Central memory CD8-positive, alpha-beta T cell (primary cell): ENCODE measurements around the gene SPACA5.
"Not testable (repeated sequence)": the region's sequence is repeated elsewhere in the genome, so short reads cannot be mapped to it uniquely, and the experiment has no call there.

ENCODE experiments used
- ATAC-seq: fragments of 150-1000 bp; cut with Tn5 transposase; replicated peaks from 2 replicates; pipeline ENCODE4 v1.10.0; 2022; ENCODE audit warnings: mild to moderate bottlenecking, moderate FRiP score, moderate number of reproducible peaks; ENCODE audit not compliant: poor library complexity, severe bottlenecking; ENCODE audit errors: extremely low read depth
- DNase-seq, 2 donors: peaks; one replicate each; pipeline ENCODE4 v3.0.0; 2021; ENCODE audit warnings: low spot score in 2 of 2
- H3K27ac Mint-ChIP-seq: one replicate; pipeline ENCODE4 v1.8.0; 2022; ENCODE audit warnings: low read depth, mild to moderate bottlenecking, moderate library complexity, mixed read lengths
- H3K27me3 Mint-ChIP-seq: one replicate; pipeline ENCODE4 v1.8.0; 2022; ENCODE audit warnings: mixed read lengths
- H3K36me3 Mint-ChIP-seq: one replicate; pipeline ENCODE4 v1.8.0; 2022; ENCODE audit warnings: mild to moderate bottlenecking, moderate library complexity, mixed read lengths; ENCODE audit not compliant: insufficient read depth
- H3K4me1 Mint-ChIP-seq: one replicate; pipeline ENCODE4 v1.8.0; 2022; ENCODE audit warnings: mixed read lengths
- H3K4me3 Mint-ChIP-seq: one replicate; pipeline ENCODE4 v1.8.0; 2022; ENCODE audit warnings: mild to moderate bottlenecking, moderate library complexity, mixed read lengths
- H3K9me3 Mint-ChIP-seq: one replicate; pipeline ENCODE4 v1.8.0; 2022; ENCODE audit warnings: mixed read lengths

Gene SPACA5

GRCh38 chrX:48002319-48002718 is 4.5 kb upstream of the SPACA5 start:
- H3K9me3 Mint-ChIP-seq: no peaks in the 10 kb centered on the region

DNA sequence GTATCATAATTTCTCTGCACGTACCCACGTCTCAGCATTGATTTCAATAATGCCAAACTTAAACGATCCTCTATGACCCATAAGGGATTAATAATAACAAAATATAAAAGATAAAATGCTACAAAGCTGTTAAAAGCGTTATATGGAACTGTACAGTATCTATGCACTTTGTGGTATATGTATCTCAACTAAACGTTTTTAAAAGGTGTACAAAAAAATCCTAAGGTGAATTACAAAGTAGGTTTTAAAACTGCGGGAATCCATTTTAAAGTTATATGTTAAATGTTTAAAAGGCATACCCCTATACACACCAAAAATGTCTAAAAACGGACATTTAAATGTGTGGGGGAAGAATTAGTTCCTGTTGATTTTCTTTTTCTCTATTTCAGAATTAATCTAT is 3.9 kb upstream of the SPACA5 start:
- peak overlapping the region; percentile 97 for H3K4me3 Mint-ChIP-seq
- H3K27ac Mint-ChIP-seq: peak overlapping the region; percentile 99
- H3K9me3 Mint-ChIP-seq: no peaks in the 10 kb centered on the region
- ATAC-seq (no peak), DNase-seq (no peak)
- peaks cover 12% of the 10 kb centered on the region for H3K36me3 Mint-ChIP-seq
- H3K4me1 Mint-ChIP-seq: peaks cover 10% of the 10 kb centered on the region
- no peaks in the 10 kb centered on the region for H3K27me3 Mint-ChIP-seq

More at GRCh38 chrX:48002319-48002718, 4.5 kb upstream of the SPACA5 start:
- H3K27me3 Mint-ChIP-seq: no peaks in the 10 kb centered on the region
- no peak for ATAC-seq
- no peak for DNase-seq
- peaks cover 12% of the 10 kb centered on the region for H3K36me3 Mint-ChIP-seq
- no peak overlapping the region for H3K27ac Mint-ChIP-seq
- peaks cover 10% of the 10 kb centered on the region for H3K4me1 Mint-ChIP-seq
- H3K4me3 Mint-ChIP-seq: peak overlapping the region; percentile 45

DNA sequence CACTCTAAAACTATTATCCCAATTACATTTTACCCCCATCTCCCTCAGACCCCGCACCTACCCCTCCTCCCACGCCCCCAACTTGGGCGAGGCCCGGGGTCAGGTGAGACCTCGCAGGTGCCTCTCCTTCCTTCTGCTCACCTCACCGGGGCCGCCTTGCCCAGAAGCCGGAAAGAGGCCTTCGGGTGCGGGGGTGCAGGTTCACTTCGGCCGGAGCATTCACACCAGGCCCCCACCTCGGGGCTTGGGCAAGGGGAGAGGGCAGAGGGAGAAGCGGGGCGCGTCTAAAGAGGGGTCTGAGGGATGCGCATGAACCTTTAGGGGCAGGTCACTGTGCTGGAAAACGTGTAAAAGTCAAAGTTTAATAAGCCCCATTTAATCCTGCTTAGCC is 3.4 kb upstream of the SPACA5 start:
- ATAC-seq: peak; percentile 6
- no peaks in the 10 kb centered on the region for H3K9me3 Mint-ChIP-seq
- H3K4me3 Mint-ChIP-seq: peak overlapping the region; percentile 97
- H3K27ac Mint-ChIP-seq: peak overlapping the region; percentile 99
- H3K36me3 Mint-ChIP-seq: peaks cover 12% of the 10 kb centered on the region
- H3K27me3 Mint-ChIP-seq: no peaks in the 10 kb centered on the region
- DNase-seq: no peak
- peaks cover 10% of the 10 kb centered on the region for H3K4me1 Mint-ChIP-seq

DNA sequence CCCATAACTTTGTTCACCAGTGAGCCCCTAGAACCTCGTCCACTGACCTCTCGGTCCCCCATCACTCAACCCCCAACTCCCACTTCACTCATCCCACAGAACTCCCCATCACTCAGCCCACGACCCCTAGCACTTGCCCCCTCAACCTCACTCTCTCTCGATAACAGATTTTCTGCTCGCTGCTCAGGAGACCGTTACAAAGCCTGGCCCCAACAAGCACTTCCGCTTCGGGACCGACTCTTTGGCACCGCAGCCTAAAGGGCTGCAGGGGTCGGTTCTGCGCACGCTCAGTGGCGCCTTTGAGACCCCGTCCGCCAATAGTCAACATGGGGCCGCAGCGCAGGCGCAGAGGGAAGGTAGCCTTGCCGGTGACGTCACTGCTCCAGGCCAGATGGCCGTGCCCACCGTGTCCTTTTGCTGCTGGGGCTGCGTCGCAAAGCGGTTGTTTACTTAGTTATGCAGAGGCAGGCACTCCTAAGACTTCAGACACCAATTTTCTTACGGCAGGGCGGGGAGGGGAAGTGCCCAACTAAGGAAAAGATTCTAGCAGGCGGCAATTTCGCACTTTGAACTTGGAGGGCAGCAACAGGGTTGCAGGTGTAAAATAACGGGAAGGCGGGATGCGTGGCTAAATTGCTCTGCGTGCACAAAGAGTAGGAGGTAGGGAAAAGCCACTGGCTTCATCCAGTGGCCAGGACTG is 2.9 kb upstream of the SPACA5 start, which contains the start of gene ZNF182:
ZNF182 (minus strand) TSS at position 232 of the 700 bp plus-strand sequence. CDS start 1,380 bp downstream, outside the sequence.
- H3K4me1 Mint-ChIP-seq: peaks cover 10% of the 10 kb centered on the region
- no peaks in the 10 kb centered on the region for H3K27me3 Mint-ChIP-seq
- H3K9me3 Mint-ChIP-seq: no peaks in the 10 kb centered on the region
- ATAC-seq (peak; percentile 91), DNase-seq (peak; percentile 84 to 90)
- peak within 1 kb of the TSS; percentile 99 for H3K27ac Mint-ChIP-seq
- H3K4me3 Mint-ChIP-seq: peak within 1 kb of the TSS; percentile 97
- H3K36me3 Mint-ChIP-seq: peaks cover 12% of the 10 kb centered on the region

DNA sequence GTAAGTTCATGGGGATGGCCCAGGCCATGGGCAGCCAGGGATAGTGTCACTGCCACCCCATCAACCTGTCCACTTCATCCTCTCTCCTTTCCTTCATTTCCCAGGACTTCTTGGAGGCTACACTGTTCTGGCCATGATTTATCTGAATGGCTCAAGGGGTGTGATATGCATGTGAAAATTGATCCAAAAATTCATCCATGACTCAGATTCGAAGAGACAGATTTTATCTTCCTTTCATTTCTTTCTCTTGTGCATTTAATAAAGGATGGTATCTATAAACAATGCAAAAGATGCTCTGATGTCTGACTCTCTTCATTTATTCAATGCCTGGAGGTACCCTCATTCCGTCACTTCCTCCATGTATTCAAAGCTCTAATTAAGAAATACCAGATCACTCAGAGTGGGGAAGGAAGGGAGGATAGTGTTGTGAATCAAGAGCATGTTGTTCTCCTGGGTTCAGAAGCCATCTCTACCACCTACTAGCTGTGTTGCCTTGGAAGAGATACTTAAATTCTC is 2.7 kb downstream of the SPACA5 start:
- not testable (repeated sequence) for H3K27me3 Mint-ChIP-seq, H3K36me3 Mint-ChIP-seq, H3K4me1 Mint-ChIP-seq, H3K4me3 Mint-ChIP-seq, ATAC-seq, DNase-seq, H3K27ac Mint-ChIP-seq, H3K9me3 Mint-ChIP-seq

DNA sequence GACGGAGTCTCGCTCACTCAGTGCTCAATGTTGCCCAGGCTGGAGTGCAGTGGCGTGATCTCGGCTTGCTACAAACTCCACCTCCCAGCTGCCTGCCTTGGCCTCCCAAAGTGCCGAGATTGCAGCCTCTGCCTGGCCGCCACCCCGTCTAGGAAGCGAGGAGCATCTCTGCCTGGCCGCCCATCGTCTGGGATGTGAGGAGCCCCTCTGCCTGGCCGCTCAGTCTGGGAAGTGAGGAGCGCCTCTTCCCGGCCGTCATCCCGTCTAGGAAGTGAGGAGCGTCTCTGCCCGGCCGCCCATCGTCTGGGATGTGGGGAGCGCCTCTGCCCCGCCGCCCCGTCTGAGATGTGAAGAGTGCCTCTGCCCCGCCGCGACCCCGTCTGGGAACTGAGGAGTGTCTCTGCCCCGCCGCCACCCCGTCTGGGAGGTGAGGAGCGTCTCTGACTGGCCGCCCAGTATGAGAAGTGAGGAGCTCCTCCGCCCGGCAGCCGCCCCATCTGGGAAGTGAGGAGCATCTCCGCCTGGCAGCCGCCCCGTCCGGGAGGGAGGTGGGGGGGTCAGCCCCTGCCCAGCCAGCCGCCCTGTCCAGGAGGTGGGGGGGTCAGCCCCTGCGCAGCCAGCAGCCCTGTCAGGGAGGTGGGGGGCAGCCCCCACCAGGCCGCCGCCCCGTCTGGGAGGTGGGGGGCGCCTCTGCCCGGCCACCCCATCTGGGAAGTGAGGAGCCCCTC is 10.0 kb downstream of the SPACA5 start:
- not testable (repeated sequence) for H3K27me3 Mint-ChIP-seq, H3K36me3 Mint-ChIP-seq, H3K4me3 Mint-ChIP-seq, H3K4me1 Mint-ChIP-seq, H3K9me3 Mint-ChIP-seq, H3K27ac Mint-ChIP-seq, DNase-seq, ATAC-seq

- DNase-seq, H3K9me3 Mint-ChIP-seq, H3K36me3 Mint-ChIP-seq, H3K4me1 Mint-ChIP-seq, H3K27me3 Mint-ChIP-seq, H3K27ac Mint-ChIP-seq, H3K4me3 Mint-ChIP-seq: not testable (repeated sequence)
- ATAC-seq: peak; percentile 67
Measured at GRCh38 chrX:48019892-48020291, 13.1 kb downstream of the SPACA5 start.

DNA sequence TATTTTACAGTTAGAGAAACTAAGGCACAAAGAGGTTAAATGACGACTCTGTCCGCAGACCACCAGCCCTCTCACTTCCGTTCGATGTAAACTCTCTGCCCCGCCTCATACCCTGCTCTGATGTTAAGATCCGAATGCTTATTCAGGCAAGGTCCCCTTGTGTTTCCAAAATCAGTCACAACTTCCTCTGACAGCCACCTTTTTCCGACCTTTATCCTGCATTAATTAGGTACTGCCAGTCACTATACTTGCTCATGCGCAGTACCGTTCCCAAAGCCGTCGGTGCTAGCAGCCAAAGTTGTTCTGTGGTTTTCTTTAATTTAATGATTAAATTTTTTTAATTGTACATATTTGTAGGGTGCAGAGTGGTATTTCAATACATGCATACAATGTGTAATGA is 13.7 kb downstream of the SPACA5 start:
- peak overlapping the region; percentile 93 for H3K27ac Mint-ChIP-seq
- peak; percentile 21 for ATAC-seq
- H3K36me3 Mint-ChIP-seq, DNase-seq, H3K4me1 Mint-ChIP-seq, H3K27me3 Mint-ChIP-seq, H3K9me3 Mint-ChIP-seq: not testable (repeated sequence)
- peak overlapping the region; percentile 97 for H3K4me3 Mint-ChIP-seq

DNA sequence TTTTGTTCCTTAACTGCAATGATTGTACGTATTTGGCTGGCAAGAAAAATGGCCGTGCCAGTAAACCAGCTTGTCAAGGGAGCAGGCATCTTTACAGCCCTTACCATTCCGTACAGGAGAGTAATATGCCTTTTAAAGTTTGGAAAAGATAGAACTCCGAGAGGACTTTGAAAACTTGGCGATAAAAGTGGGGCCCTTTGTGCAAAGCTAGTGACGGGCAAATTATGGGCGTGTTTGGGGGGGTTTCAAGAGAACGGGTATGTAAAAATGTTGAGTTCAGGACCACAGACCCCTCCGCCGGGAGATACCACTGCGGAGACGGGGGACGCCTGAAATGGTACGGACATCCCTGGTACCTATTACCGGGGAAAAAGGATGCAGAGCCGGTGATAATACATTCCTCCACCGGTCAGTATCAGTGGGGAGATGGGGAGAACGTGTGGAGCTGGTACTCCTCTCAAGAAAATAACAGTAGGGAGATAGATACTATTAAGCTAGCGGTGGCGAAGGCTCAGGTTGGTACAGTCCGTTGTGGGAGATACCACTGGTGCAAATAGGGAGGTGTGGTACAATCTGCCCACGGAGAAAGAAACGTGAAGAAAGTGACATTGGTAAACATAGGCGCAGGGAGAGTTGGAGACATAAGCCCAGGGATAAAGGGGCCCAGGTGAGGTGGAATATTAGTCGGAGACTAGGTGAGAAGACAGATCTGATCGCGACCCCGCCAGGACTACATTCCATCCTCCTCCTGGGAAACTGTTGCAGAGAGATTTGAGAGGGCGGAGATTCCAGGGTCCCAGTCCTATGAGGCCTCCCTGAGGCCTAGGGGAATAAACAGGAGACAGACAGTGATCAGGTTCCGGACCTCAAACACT is 14.5 kb downstream of the SPACA5 start:
- no peaks in the 10 kb centered on the region for H3K36me3 Mint-ChIP-seq
- no peaks in the 10 kb centered on the region for H3K9me3 Mint-ChIP-seq

GRCh38 chrX:48022100-48022499 is 15.3 kb downstream of the SPACA5 start:
- DNase-seq: no peak
- Mint-ChIP-seq H3K9me3 (no peaks in the 10 kb centered on the region), H3K4me1 (peaks cover 13% of the 10 kb centered on the region), H3K4me3 (no peak overlapping the region), H3K36me3 (no peaks in the 10 kb centered on the region), H3K27ac (no peak overlapping the region), H3K27me3 (no peaks in the 10 kb centered on the region)
- no peak for ATAC-seq

More for the DNA sequence above, 14.5 kb downstream of the SPACA5 start:
- Mint-ChIP-seq H3K4me1 (peaks cover 13% of the 10 kb centered on the region), H3K27ac (peak overlapping the region; percentile 93), H3K4me3 (peak overlapping the region; percentile 97), H3K27me3 (no peaks in the 10 kb centered on the region)
- DNase-seq (peak; percentile 63 to 75), ATAC-seq (peak; percentile 62)

- H3K27ac Mint-ChIP-seq: no peak overlapping the region
- H3K4me3 Mint-ChIP-seq: no peak overlapping the region
- no peaks in the 10 kb centered on the region for H3K27me3 Mint-ChIP-seq
- no peaks in the 10 kb centered on the region for H3K9me3 Mint-ChIP-seq
- DNase-seq (no peak), ATAC-seq (no peak)
- H3K36me3 Mint-ChIP-seq: no peaks in the 10 kb centered on the region
- peaks cover 13% of the 10 kb centered on the region for H3K4me1 Mint-ChIP-seq
Measured at GRCh38 chrX:48022738-48023137, 15.9 kb downstream of the SPACA5 start.

DNA sequence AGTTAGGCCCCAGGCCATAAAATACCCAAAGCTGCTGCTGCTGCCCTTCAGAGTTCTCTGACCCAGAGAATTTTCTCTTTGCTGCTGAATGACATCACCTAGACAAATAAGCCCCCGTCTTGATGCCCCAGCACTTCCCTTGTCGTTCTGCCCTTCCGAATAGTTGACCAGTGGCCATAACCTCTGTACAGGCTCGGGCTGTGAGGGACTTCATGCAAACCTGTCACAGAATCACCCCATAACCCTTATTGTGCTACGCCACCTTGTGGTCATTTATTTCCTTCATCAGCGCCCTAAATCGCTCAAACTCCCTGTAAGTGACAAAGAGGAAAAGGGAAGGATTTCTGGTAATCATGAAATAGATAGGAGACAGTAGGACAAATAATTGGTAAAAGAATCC is 18.8 kb downstream of the SPACA5 start:
- DNase-seq (peak in 1 of 2 donors; percentile 13), ATAC-seq (no peak)

More for the DNA sequence above, 18.8 kb downstream of the SPACA5 start:
- Mint-ChIP-seq H3K4me3 (no peak overlapping the region), H3K27ac (no peak overlapping the region), H3K36me3 (no peaks in the 10 kb centered on the region), H3K9me3 (no peaks in the 10 kb centered on the region), H3K27me3 (no peaks in the 10 kb centered on the region), H3K4me1 (peaks cover 13% of the 10 kb centered on the region)
